ENCODE data around the gene ANKRD29. TPM values are rescaled to one million over a fixed set of nuclear protein-coding genes. Genes with fewer than 3 reads are reported as not detected.

ANKRD29 gene
- total RNA-seq, 4 donors from 2014 or later = 0.99 to 4.4 (median 1.8) TPM

- no peak for DNase-seq (ENCODE audit: low spot score in 2 of 2)
- intact Hi-C loops (cut with DNase I; ENCODE audit: low total_unique reads) = no loop called here
- H3K4me3 ChIP-seq (ENCODE audit: low read depth, poor library complexity, severe bottlenecking) = no peak overlapping the region
- no peak for TF ChIP-seq CTCF (IDR thresholded peaks at IDR 0.05)
- TF ChIP-seq POLR2A (IDR thresholded peaks at IDR 0.05) = no peak
- WGBS, 2 donors = 69 to 73% methylated on average over 3 of the region's 3 CpGs
These were observed 20.4 kb upstream of the ANKRD29 start for GRCh38 chr18:23683155-23683554.

GRCh38 chr18:23682472-23682871 is 19.8 kb upstream of the ANKRD29 start:
- no peak for DNase-seq (ENCODE audit: low spot score in 2 of 2)
- intact Hi-C loops (cut with DNase I; ENCODE audit: low total_unique reads) = no loop called here
- H3K4me3 ChIP-seq (ENCODE audit: low read depth, poor library complexity, severe bottlenecking) = no peak overlapping the region
- WGBS, 2 donors = 83 to 94% methylated on average over 1 of the region's 1 CpG
- TF ChIP-seq POLR2A (IDR thresholded peaks at IDR 0.05) = no peak
- TF ChIP-seq CTCF (IDR thresholded peaks at IDR 0.05) = no peak

GRCh38 chr18:23682045-23682444 is 19.3 kb upstream of the ANKRD29 start:
- intact Hi-C loops (cut with DNase I; ENCODE audit: low total_unique reads) = no loop called here
- DNase-seq (ENCODE audit: low spot score in 2 of 2) = peak in 1 of 2 donors; percentile 31
- 52 to 66% methylated on average over 2 of the region's 2 CpGs for WGBS, 2 donors
- H3K4me3 ChIP-seq (ENCODE audit: low read depth, poor library complexity, severe bottlenecking) = no peak overlapping the region
- no peak for TF ChIP-seq CTCF (IDR thresholded peaks at IDR 0.05)

- 86 to 87% methylated on average over 3 of the region's 3 CpGs for WGBS, 2 donors
- no peak for TF ChIP-seq POLR2A (IDR thresholded peaks at IDR 0.05)
- TF ChIP-seq CTCF (IDR thresholded peaks at IDR 0.05) = no peak
These were observed 13.2 kb upstream of the ANKRD29 start for GRCh38 chr18:23675896-23676295.

GRCh38 chr18:23675236-23675635 is 12.5 kb upstream of the ANKRD29 start:
- intact Hi-C loops (cut with DNase I; ENCODE audit: low total_unique reads) = no loop called here
- TF ChIP-seq CTCF (IDR thresholded peaks at IDR 0.05) = no peak
- TF ChIP-seq POLR2A (IDR thresholded peaks at IDR 0.05) = no peak
- no peak for DNase-seq (ENCODE audit: low spot score in 2 of 2)
- H3K4me3 ChIP-seq (ENCODE audit: low read depth, poor library complexity, severe bottlenecking) = no peak overlapping the region

More at GRCh38 chr18:23675896-23676295, 13.2 kb upstream of the ANKRD29 start:
- DNase-seq (ENCODE audit: low spot score in 2 of 2) = peak in 1 of 2 donors; percentile 25
- H3K4me3 ChIP-seq (ENCODE audit: low read depth, poor library complexity, severe bottlenecking) = no peak overlapping the region
- intact Hi-C loops (cut with DNase I; ENCODE audit: low total_unique reads) = no loop called here

- TF ChIP-seq CTCF (IDR thresholded peaks at IDR 0.05) = no peak
- TF ChIP-seq POLR2A (IDR thresholded peaks at IDR 0.05) = no peak
- H3K4me3 ChIP-seq (ENCODE audit: low read depth, poor library complexity, severe bottlenecking) = no peak overlapping the region
- DNase-seq (ENCODE audit: low spot score in 2 of 2) = no peak
- 38 to 55% methylated on average over 1 of the region's 1 CpG for WGBS, 2 donors
- intact Hi-C loops (cut with DNase I; ENCODE audit: low total_unique reads) = no loop called here
These were observed 11.0 kb upstream of the ANKRD29 start for GRCh38 chr18:23673725-23674124.
